Measurements from ENCODE around the gene PRELID3B.

The PRELID3B gene

DNA sequence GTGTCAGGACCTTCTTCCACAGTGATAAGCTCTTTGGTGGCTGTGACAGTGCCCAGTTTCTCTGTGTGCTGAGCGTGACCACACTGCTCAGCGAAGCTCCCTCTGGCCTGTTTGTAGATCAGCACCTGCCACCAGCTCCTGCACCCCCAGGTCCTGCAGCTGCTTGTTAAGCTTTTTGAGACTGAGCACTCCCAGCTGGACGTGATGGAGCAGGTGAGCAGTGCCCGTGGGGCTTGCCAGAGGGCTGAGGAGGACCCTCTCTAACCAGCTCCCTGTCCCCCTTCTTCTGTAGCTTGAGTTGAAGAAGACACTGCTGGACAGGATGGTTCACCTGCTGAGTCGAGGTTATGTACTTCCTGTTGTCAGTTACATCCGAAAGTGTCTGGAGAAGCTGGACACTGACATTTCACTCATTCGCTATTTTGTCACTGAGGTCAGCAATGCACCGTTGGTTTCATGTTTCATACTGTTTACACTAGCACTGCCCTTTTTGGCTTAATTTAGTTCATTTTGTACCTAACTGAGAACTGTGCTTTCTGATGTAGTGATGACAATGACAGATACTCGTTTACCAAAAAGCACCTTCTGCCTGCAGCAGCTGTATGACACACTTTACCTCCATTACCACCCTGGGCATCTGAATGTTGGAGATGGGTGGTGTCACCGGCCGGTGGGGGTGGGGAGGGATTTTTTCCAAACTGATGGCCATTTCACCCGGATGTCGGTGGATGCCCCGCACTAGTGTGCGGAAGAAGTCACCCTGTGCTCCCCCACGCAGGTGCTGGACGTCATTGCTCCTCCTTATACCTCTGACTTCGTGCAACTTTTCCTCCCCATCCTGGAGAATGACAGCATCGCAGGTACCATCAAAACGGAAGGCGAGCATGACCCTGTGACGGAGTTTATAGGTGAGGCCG is 49.0 kb downstream of the PRELID3B start:
- DNase-seq = no peak

- no peak for DNase-seq
Measured at GRCh38 chr20:58992911-58993310, 49.7 kb downstream of the PRELID3B start.

DNA sequence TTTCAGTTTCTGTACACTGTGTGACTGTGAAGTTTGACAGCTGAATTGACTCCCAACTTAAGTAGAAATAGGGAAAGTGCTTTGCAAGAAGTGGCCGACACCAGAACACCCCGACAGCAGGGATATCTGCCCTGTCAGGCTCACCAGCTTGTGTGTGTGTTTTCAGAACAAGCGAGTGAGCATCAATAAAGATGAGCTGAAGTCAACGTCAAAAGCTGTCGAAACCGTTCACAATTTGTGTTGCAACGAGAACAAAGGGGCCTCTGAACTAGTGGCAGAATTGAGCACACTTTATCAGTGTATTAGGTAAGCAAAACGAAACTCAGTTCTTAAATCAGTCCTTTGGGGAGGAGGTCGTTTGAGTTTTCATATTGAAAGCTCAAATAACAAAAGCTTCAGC is 50.9 kb downstream of the PRELID3B start:
- DNase-seq = no peak

DNA sequence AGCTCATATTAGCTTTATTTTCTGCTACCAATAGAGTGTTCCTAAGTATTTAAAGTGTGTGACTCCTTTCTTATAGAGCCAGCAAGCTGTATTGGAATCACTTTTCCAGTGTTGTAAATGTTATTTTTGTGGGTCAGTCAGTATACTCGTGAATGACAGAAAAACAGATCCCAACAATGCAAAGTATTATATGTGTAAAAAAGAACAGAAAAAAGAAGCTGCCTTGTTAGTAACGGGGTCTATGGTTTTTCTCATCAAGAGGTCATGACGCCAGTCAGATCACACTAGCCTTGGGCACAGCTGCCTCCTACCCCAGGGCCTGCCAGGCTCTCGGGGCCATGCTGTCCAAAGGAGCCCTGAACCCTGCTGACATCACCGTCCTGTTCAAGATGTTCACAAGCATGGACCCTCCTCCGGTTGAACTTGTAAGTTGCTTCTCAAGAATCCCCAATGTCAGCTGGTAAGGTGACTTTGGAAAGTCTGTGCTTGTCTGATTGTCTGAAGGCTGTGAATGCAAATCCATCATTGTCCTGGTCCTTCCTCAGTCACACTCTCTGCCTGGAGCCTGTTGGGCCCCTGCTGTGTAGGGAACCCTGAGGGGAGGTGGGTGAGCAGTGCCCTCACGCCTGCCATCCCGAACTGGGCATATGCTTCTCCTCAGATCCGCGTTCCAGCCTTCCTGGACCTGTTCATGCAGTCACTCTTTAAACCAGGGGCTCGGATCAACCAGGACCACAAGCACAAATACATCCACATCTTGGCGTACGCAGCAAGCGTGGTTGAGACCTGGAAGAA is 51.7 kb downstream of the PRELID3B start:
- DNase-seq = no peak

- no peak for DNase-seq
Measured at GRCh38 chr20:58989196-58989595, 53.4 kb downstream of the PRELID3B start.

- DNase-seq = no peak
Measured at GRCh38 chr20:58988565-58988882, 54.1 kb downstream of the PRELID3B start.

- DNase-seq = no peak
Measured at GRCh38 chr20:58987790-58988564, 54.6 kb downstream of the PRELID3B start.

DNA sequence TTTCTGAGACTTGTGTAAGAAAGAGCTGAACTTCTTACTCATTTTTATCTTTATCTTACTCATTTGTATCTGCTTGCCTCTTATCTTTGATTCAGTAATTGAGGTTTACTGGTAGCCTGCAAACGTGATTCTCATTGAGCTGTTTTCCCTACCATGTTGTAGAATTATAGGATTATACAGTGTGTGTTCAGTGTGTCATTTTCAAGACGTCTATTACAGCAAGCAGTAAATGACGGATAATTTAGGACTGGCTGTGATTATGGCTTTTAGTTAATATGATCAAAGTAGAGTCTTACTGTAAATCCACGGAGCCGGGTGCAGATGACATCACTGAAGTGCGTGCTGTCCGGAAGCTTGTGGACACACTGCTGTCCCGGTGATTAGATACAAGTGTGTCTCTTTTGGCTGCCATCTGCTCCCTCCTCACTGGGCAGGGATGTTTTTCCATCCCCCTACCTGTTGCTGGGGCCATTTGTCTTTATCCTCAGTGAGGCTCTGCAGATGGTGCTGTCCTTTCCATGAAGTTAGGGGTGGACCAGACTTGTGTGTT is 55.5 kb downstream of the PRELID3B start:
- no peak for DNase-seq

DNA sequence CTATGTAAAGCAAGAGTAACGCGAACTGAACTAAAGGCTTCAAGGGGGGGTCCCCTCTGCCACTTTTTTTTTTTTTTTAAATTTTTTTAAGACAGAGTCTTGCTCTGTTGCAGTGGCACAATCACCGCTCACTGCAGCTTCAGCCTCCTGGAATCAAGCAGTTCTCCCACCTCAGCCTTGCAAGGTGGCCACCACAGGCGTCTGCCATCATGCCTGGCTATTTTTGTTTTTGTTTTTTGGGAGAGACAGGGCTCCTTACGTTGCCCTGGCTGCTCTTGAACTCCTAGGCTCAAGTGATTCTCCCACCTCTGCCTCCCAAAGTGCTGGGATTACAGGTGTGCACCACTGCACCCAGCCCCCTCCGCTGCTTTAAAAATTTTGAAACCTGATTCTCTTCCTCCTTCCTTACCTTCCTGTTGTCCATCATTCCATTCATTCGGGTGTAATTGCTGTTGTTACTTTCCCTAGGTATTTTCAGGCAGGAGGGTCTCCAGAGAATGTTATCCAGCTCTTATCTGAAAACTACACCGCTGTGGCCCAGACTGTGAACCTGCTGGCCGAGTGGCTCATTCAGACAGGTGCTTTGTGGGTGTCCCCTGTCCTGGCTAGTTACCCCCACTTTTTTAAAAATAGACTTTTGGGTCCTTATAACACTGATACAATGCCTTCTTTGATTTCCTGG is 56.2 kb downstream of the PRELID3B start:
- no peak for DNase-seq

- no peak for DNase-seq
Measured at GRCh38 chr20:58985656-58986055, 56.9 kb downstream of the PRELID3B start.

- no peak for DNase-seq
Measured at GRCh38 chr20:58984691-58985090, 57.9 kb downstream of the PRELID3B start.
